ENCODE measurements around the gene CCT5.
"Not testable (repeated sequence)": the region's sequence is repeated elsewhere in the genome, so short reads cannot be mapped to it uniquely, and the experiment has no call there.

The CCT5 gene

GRCh38 chr5:10277773-10278630 lies 27.9 kb downstream of the CCT5 start:
- DNase-seq: no peak

DNA sequence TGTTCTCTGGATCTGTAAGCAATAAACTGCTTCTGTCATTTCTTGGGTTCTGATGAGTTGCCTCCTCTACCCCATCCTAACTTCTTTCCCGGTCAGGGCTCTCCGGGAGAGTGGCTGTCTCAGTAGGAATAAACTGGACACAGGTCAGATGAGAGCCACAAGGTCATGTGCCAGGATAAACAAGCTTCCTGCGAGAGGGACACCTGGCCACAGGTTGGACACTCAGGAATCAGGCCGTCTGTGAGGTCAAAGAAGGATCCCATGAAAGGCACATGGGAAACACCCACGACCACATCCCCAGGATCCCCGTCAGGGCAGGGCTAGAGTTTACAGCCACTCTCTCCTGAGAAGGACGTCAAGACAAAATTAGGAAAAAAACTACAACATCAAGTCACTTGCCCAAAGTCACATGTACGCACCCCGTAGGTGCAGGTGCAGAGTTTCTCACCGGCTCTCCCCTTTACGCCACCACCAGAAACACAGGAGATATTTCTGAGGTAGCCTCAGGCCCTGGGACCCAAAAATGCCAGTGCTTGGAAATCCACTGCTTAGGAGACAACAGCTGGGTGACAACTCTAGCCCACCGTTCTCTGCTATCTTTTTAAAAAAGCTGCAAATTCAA lies 28.7 kb downstream of the CCT5 start:
- DNase-seq: no peak

DNA sequence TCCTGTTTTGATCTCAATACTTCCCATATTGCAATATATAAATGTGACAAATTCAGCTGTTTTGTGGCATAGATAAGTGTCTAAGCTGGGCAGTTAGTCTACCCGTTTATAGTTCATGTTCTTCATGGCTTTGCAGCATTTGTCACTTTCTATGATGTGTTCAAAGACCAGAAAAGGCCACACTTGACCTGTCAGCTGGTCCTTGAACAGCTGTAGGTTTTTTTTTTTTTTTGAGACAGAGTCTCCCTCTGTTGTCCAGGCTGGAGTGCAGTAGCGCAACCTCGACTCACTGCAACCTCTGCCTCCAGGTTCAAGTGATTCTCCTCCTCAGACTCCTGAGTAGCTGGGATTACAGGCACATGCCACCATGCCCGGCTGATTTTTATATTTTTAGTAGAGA lies 29.2 kb downstream of the CCT5 start:
- no peak for DNase-seq

GRCh38 chr5:10279925-10280720 lies 30.0 kb downstream of the CCT5 start:
- DNase-seq: no peak

GRCh38 chr5:10283927-10284635 lies 34.0 kb downstream of the CCT5 start:
- peak; percentile 64 for DNase-seq

DNA sequence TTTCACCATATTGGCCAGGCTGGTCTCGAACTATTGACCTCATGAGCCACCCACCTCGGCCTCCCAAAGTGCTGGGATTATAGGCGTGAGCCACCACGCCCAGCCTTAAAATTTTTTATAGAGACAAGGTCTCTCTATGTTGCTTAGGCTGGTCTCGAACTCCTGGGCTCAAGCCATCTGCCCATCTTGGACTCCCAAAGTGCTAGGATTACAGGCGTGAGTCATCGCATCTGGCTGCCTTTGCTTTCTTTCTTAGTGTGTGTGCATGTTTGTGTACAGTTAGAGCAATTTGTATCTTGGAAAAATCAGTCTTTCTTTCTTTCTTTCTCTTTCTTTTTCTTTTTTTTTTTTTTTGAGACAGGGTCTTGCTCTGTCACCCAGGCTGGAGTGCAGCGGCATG lies 35.3 kb downstream of the CCT5 start:
- DNase-seq: not testable (repeated sequence)

DNA sequence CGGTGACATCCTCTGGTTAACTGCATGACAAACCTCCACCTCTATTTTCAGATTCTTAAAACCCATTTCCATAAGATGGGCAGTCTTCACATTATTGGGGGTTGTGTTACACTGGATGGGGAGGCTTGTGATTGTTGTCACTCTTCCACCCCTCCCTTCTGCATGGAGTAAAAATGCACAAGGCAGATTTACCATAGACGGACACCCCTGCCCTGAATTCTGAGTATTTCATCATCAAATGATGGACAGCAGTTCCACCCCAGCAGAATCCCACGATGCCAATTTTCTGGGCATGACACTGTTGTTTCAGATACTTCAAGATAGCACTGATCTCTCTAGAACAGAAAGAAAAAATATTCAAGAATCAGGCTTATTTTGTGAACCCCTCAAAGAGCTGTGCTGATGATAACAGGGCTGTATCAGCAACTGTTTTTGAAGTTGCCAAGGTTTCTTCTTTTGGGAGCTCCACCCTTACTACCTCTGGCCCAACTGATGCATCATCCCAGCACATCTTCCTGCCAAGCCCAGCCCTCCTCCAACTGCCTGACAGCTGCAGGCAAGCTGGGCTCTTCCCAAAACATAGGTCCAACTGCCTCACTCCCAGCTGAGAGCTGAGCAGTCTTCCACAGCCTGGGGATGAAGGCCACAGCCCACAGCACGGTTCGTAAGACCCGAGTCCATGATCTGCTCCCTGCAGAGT lies 36.2 kb downstream of the CCT5 start:
- DNase-seq: no peak

- DNase-seq: no peak
Measured at GRCh38 chr5:10286862-10287227, 36.8 kb downstream of the CCT5 start.

- DNase-seq: no peak
Measured at GRCh38 chr5:10288592-10289219, 38.6 kb downstream of the CCT5 start.

- DNase-seq: no peak
Measured at GRCh38 chr5:10289353-10289752, 39.3 kb downstream of the CCT5 start.

GRCh38 chr5:10289991-10290390 lies 39.9 kb downstream of the CCT5 start:
- DNase-seq: no peak

GRCh38 chr5:10290438-10290837 lies 40.4 kb downstream of the CCT5 start:
- no peak for DNase-seq

DNA sequence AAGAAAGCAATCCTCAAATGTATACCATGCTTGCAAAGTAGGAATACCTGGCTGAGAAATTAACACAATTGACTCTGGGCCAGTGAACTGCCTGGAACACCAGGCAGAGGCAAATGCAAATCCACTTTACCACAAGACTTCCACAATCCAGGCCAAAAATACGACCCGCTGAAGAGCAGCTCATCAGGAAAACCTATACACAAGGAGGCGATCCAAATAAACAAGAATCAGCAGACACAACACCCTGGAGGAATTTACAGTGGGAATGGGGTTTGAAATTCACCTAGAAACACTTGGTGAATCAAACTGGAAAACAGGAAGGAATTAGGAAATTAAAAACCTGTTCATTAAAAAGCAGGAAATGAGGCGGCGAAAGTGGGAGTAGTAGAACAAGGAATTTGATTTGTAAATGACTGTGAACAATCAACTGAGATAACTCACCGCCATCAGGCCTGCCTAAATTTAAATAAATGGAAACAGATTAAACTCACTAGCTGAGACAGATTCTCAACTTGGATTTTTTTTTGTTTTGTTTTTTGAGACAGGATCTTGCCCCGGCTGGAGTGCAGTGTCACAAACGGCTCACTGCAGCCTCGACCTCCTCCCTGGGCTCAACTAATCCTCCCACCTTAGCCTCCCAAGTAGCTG lies 41.7 kb downstream of the CCT5 start:
- DNase-seq: no peak

- no peak for DNase-seq
Measured at GRCh38 chr5:10293907-10294662, 44.0 kb downstream of the CCT5 start.

GRCh38 chr5:10295619-10296326 lies 45.7 kb downstream of the CCT5 start:
- no peak for DNase-seq

- DNase-seq: no peak
Measured at GRCh38 chr5:10297646-10298204, 47.6 kb downstream of the CCT5 start.

DNA sequence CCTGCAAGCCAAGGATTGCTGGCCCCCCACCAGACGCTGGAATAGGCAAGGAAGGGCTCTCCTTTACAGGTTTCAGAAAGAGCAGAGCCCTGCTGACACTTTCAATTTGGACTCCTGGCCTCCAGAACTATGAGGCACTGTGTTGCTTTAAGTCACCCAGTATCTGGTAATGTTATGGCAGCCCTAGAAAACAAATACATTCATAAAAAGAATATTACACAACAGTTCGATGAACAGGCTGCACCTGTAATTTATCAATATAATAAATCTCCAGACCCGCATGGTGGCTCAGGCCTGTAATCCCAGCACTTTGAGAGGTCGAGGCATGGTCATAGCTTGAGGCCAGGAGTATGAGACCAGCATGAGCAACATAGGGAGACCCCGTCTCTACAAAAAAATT lies 50.2 kb downstream of the CCT5 start:
- DNase-seq: no peak

- no peak for DNase-seq
Measured at GRCh38 chr5:10301266-10301665, 51.2 kb downstream of the CCT5 start.

GRCh38 chr5:10301842-10302610 lies 51.9 kb downstream of the CCT5 start:
- no peak for DNase-seq
